Hepatocyte (in vitro differentiated cells): ENCODE measurements around the gene DUOXA1. TPM values are rescaled to one million over a fixed set of nuclear protein-coding genes. Genes with fewer than 3 reads are reported as not detected.

Experiments used
- DNase-seq: peaks from one replicate; pipeline ENCODE4 v3.0.0-alpha.2; 2016; ENCODE audit warnings: low spot score
- H2AFZ ChIP-seq: fragments of 200-600 bp; sonication (generic); 2 replicates; pipeline ENCODE4 v1.6.0; 2016; ENCODE audit warnings: antibody characterized with exemption, mild to moderate bottlenecking
- H3K27ac ChIP-seq: fragments of 200-600 bp; sonication (generic); 2 replicates; pipeline ENCODE4 v1.5.1; 2016; ENCODE audit warnings: mild to moderate bottlenecking
- H3K27me3 ChIP-seq: fragments of 200-600 bp; sonication (generic); 2 replicates; pipeline ENCODE4 v1.6.1; 2016
- H3K36me3 ChIP-seq: fragments of 200-600 bp; sonication (generic); replicated peaks from 2 replicates; pipeline ENCODE4 v1.5.1; 2016; ENCODE audit warnings: low read depth; ENCODE audit not compliant: insufficient read depth
- H3K4me1 ChIP-seq: fragments of 200-600 bp; sonication (generic); 2 replicates; pipeline ENCODE4 v1.5.1; 2016; ENCODE audit warnings: mild to moderate bottlenecking, moderate library complexity; ENCODE audit not compliant: insufficient read depth
- H3K4me2 ChIP-seq: fragments of 200-600 bp; sonication (generic); 2 replicates; pipeline ENCODE4 v1.6.0; 2016
- H3K4me3 ChIP-seq: fragments of 200-600 bp; sonication (generic); 2 replicates; pipeline ENCODE4 v1.5.1; 2016; ENCODE audit warnings: mild to moderate bottlenecking
- H3K79me2 ChIP-seq: fragments of 200-600 bp; sonication (generic); 2 replicates; pipeline ENCODE4 v1.6.0; 2017; ENCODE audit warnings: mild to moderate bottlenecking
- H3K9me2 ChIP-seq: fragments of 200-600 bp; sonication (generic); replicated peaks from 2 replicates; pipeline ENCODE4 v1.6.0; 2017; ENCODE audit warnings: mild to moderate bottlenecking; ENCODE audit not compliant: insufficient read depth
- H3K9me3 ChIP-seq: fragments of 200-600 bp; sonication (generic); 2 replicates; pipeline ENCODE4 v1.5.1; 2016; ENCODE audit warnings: low read depth, mild to moderate bottlenecking
- H4K20me1 ChIP-seq: fragments of 200-600 bp; sonication (generic); 2 replicates; pipeline ENCODE4 v1.6.0; 2016; ENCODE audit warnings: mild to moderate bottlenecking; ENCODE audit not compliant: insufficient read depth, poor library complexity, severe bottlenecking
- EZH2 ChIP-seq: fragments of 200-600 bp; sonication (generic); IDR thresholded peaks from 2 replicates; pipeline ENCODE4 v1.6.1; 2016; ENCODE audit warnings: antibody characterized with exemption, mild to moderate bottlenecking, borderline replicate concordance
- EZH2phosphoT487 ChIP-seq: fragments of 200-600 bp; sonication (generic); IDR thresholded peaks from one replicate; pipeline ENCODE4 v1.6.1; 2018; ENCODE audit warnings: antibody characterized with exemption, mild to moderate bottlenecking, low read depth, moderate library complexity; ENCODE audit not compliant: unreplicated experiment, severe bottlenecking
- WGBS: methylation state at CpG from one replicate; pipeline ENCODE4 v1.1.6; 2016; ENCODE audit warnings: low lambda C conversion rate; ENCODE audit errors: missing lambda C conversion rate; 5-methylcytosine and 5-hydroxymethylcytosine counted together
- polyA plus RNA-seq: library from polyadenylated mRNA; unstranded; fragments of >200 nt; fragmentation: Nextera tagmentation; extraction: Ambion mirVana; gene quantifications from 2 replicates; pipeline ENCODE4 v1.2.1, GENCODE V29; 2016
- total RNA-seq: library from RNA; depleted of rRNA; stranded (reverse); fragments of >200 nt; gene quantifications from 2 replicates; pipeline ENCODE4 v1.2.3, GENCODE V29; 2014
- TF ChIP-seq, protein P1 (sequence below): fragments of 200-600 bp; sonication (generic); IDR thresholded peaks from 2 replicates; pipeline ENCODE4 v1.5.1; 2016; ENCODE audit warnings: antibody characterized with exemption, mild to moderate bottlenecking; ENCODE audit not compliant: poor library complexity

DUOXA1 gene
- total and polyA plus RNA-seq, 2 experiments from 2014 or later = 10.9 to 15.2 TPM

DNA sequence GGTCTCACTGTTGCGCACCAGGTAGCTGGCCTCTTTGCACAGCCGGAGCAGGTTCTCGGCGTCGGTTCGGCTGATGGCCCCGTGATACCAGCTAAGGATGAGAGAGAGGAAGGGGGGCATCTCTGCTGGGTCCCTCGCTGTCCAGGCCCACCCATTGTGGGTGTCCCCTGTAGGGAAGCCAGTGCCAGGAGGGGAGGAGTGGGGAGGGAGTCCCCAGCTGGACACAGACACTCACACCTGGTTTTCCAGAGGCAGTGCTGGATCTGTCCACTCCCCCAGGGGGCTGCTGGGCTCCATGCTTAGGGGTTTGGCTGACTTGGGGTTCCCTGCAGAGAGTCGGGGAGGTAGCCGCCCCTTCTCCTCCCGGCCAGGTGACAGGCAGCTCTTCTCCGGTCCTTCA is 42.2 kb upstream of the DUOXA1 start:
- Histone ChIP-seq H3K9me2 (no peaks in the 10 kb centered on the region), H3K9me3 (no peaks in the 10 kb centered on the region), H4K20me1 (no peaks in the 10 kb centered on the region), H2AFZ (no peak overlapping the region), H3K27ac (no peak overlapping the region), H3K4me1 (no peaks in the 10 kb centered on the region), H3K36me3 (no peaks in the 10 kb centered on the region), H3K79me2 (no peaks in the 10 kb centered on the region), H3K27me3 (no peaks in the 10 kb centered on the region), H3K4me3 (no peak overlapping the region), H3K4me2 (no peak overlapping the region)
- DNase-seq = no peak
- 97% methylated on average over 11 of the region's 12 CpGs for WGBS
- no peak for TF ChIP-seq EZH2phosphoT487

- TF ChIP-seq EZH2 (no peak), EZH2phosphoT487 (no peak)
- TF ChIP-seq, protein P1, sequence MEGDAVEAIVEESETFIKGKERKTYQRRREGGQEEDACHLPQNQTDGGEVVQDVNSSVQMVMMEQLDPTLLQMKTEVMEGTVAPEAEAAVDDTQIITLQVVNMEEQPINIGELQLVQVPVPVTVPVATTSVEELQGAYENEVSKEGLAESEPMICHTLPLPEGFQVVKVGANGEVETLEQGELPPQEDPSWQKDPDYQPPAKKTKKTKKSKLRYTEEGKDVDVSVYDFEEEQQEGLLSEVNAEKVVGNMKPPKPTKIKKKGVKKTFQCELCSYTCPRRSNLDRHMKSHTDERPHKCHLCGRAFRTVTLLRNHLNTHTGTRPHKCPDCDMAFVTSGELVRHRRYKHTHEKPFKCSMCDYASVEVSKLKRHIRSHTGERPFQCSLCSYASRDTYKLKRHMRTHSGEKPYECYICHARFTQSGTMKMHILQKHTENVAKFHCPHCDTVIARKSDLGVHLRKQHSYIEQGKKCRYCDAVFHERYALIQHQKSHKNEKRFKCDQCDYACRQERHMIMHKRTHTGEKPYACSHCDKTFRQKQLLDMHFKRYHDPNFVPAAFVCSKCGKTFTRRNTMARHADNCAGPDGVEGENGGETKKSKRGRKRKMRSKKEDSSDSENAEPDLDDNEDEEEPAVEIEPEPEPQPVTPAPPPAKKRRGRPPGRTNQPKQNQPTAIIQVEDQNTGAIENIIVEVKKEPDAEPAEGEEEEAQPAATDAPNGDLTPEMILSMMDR = no peak
- WGBS = 89% methylated on average over 4 of the region's 4 CpGs
- peaks cover 8% of the 10 kb centered on the region for H3K79me2 ChIP-seq
- H3K4me3 ChIP-seq = no peak overlapping the region
- no peak for DNase-seq
- no peak overlapping the region for H3K4me2 ChIP-seq
- no peaks in the 10 kb centered on the region for H3K9me3 ChIP-seq
- no peaks in the 10 kb centered on the region for H3K27me3 ChIP-seq
- peaks cover 11% of the 10 kb centered on the region for H3K4me1 ChIP-seq
- no peak overlapping the region for H2AFZ ChIP-seq
- H3K27ac ChIP-seq = no peak overlapping the region
- H3K36me3 ChIP-seq = no peaks in the 10 kb centered on the region
- no peaks in the 10 kb centered on the region for H4K20me1 ChIP-seq
- H3K9me2 ChIP-seq = no peaks in the 10 kb centered on the region
These were observed 40.2 kb upstream of the DUOXA1 start for GRCh38 chr15:45169608-45170480.

- Histone ChIP-seq H4K20me1 (no peaks in the 10 kb centered on the region), H3K9me3 (no peaks in the 10 kb centered on the region), H2AFZ (no peak overlapping the region), H3K27ac (no peak overlapping the region), H3K36me3 (no peaks in the 10 kb centered on the region), H3K79me2 (peaks cover 8% of the 10 kb centered on the region), H3K4me2 (no peak overlapping the region), H3K4me3 (no peak overlapping the region), H3K27me3 (no peaks in the 10 kb centered on the region), H3K9me2 (no peaks in the 10 kb centered on the region), H3K4me1 (peaks cover 12% of the 10 kb centered on the region)
- WGBS = 93% methylated on average over 9 of the region's 9 CpGs
- TF ChIP-seq EZH2 = no peak
- TF ChIP-seq, protein P1 = no peak
- TF ChIP-seq EZH2phosphoT487 = no peak
- DNase-seq = no peak
These were observed 39.3 kb upstream of the DUOXA1 start for GRCh38 chr15:45168751-45169551.

DNA sequence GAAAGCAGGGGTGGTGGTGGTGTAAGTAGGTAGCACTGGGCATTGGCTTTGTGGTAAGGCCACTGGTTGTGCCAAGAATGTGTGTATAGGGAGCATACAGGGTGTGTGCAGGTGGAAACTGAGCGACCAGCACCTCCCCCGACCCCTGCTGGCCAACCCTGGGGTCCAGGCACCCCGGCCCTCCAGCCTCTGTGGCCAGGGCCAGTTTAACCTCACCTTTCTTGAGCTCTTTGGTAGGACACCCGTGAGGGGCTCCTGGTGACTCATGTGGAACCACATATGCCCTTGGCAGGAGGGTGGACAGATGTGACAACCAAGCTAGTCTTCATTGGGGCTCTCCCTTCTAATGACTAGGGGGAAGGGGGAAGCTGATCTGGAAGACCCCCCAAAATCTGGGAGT is 38.6 kb upstream of the DUOXA1 start:
- H3K4me3 ChIP-seq = no peak overlapping the region
- no peaks in the 10 kb centered on the region for H3K36me3 ChIP-seq
- no peak for DNase-seq
- no peak for TF ChIP-seq EZH2
- no peak for TF ChIP-seq EZH2phosphoT487
- TF ChIP-seq, protein P1 = no peak
- H3K27ac ChIP-seq = no peak overlapping the region
- H3K9me3 ChIP-seq = no peaks in the 10 kb centered on the region
- peaks cover 8% of the 10 kb centered on the region for H3K79me2 ChIP-seq
- H3K27me3 ChIP-seq = no peaks in the 10 kb centered on the region
- no peak overlapping the region for H2AFZ ChIP-seq
- WGBS = 94% methylated on average over 4 of the region's 4 CpGs
- no peak overlapping the region for H3K4me2 ChIP-seq
- H3K9me2 ChIP-seq = no peaks in the 10 kb centered on the region
- peaks cover 19% of the 10 kb centered on the region for H3K4me1 ChIP-seq
- H4K20me1 ChIP-seq = no peaks in the 10 kb centered on the region
